ENCODE data around the gene PLA2G15. TPM values are rescaled to one million over a fixed set of nuclear protein-coding genes. Genes with fewer than 3 reads are reported as not detected.

Gene PLA2G15
- total and polyA plus RNA-seq, 2 experiments from 2014 or later, result 3.1 to 14.8 TPM

- no peak for ATAC-seq
- no peaks in the 10 kb centered on the region for H3K27me3 ChIP-seq (ENCODE audit: insufficient read depth)
- Mint-ChIP-seq H3K9me3 (no peaks in the 10 kb centered on the region), H3K4me1 (peaks cover 8% of the 10 kb centered on the region), H3K27me3 (ENCODE audit: insufficient read depth, low read depth, poor library complexity) (no peaks in the 10 kb centered on the region), H3K36me3 (ENCODE audit: low read depth) (peaks cover 28% of the 10 kb centered on the region), H3K27ac (no peak overlapping the region), H3K4me3 (no peak overlapping the region)
- peaks cover 14% of the 10 kb centered on the region; the same call in 1 of the 2 replicates for H4K20me1 ChIP-seq (replicated peaks; ENCODE audit: insufficient read depth)
- H3K36me3 ChIP-seq (ENCODE audit: insufficient read depth), result peaks cover 11% of the 10 kb centered on the region; the same call in 1 of the 2 replicates
- DNase-seq (ENCODE audit: low spot score), result no peak
- TF ChIP-seq REST (IDR thresholded peaks at IDR 0.05; ENCODE audit: unreplicated experiment) (no peak), NANOG (IDR thresholded peaks at IDR 0.05; ENCODE audit: borderline replicate concordance) (no peak)
- no peak overlapping the region for H3K4me3 ChIP-seq
- no peak overlapping the region for H3K4me2 ChIP-seq
- H3F3A ChIP-seq (replicated peaks; ENCODE audit: low read depth), result no peaks in the 10 kb centered on the region
- H2AFZ ChIP-seq, result no peak overlapping the region
- no peaks in the 10 kb centered on the region for H3K4me1 ChIP-seq (ENCODE audit: insufficient read depth)
- no peaks in the 10 kb centered on the region for H3K9me2 ChIP-seq (ENCODE audit: insufficient read depth)
- H3K27ac ChIP-seq (ENCODE audit: low read depth), result no peak overlapping the region
- no peaks in the 10 kb centered on the region for H3K79me2 ChIP-seq (replicated peaks; ENCODE audit: insufficient read depth)
Measured at GRCh38 chr16:68291227-68291626, 46.1 kb downstream of the PLA2G15 start.

- DNase-seq (ENCODE audit: low spot score), result no peak
- no peak overlapping the region for H2AFZ ChIP-seq
- peaks cover 10% of the 10 kb centered on the region for H3K4me1 Mint-ChIP-seq
- no peak overlapping the region for H3K4me2 ChIP-seq
- H3K79me2 ChIP-seq (replicated peaks; ENCODE audit: insufficient read depth), result no peaks in the 10 kb centered on the region
- no peaks in the 10 kb centered on the region for H3K27me3 ChIP-seq (ENCODE audit: insufficient read depth)
- ATAC-seq, result no peak
- H4K20me1 ChIP-seq (replicated peaks; ENCODE audit: insufficient read depth), result peaks cover 19% of the 10 kb centered on the region; the same call in 1 of the 2 replicates
- peaks cover 30% of the 10 kb centered on the region for H3K36me3 Mint-ChIP-seq (ENCODE audit: low read depth)
- H3K9me3 Mint-ChIP-seq, result no peaks in the 10 kb centered on the region
- no peak overlapping the region for H3K4me3 ChIP-seq
- H3K27me3 Mint-ChIP-seq (ENCODE audit: insufficient read depth, low read depth, poor library complexity), result peaks cover 2% of the 10 kb centered on the region
- no peaks in the 10 kb centered on the region for H3F3A ChIP-seq (replicated peaks; ENCODE audit: low read depth)
- no peak overlapping the region for H3K27ac Mint-ChIP-seq
- H3K4me3 Mint-ChIP-seq, result no peak overlapping the region
- TF ChIP-seq EZH2 (IDR thresholded peaks at IDR 0.05; ENCODE audit: low read depth, unreplicated experiment) (no peak), POLR2AphosphoS5 (IDR thresholded peaks at IDR 0.05; ENCODE audit: low read depth) (no peak), STAT1 (IDR thresholded peaks at IDR 0.05; ENCODE audit: unreplicated experiment) (no peak), CTCF (conservative IDR thresholded peaks at IDR 0.05; ENCODE audit: low read depth in 2 of 2) (no peak), CREB1 (CRISPR knock-in tag; IDR thresholded peaks at IDR 0.05; ENCODE audit: low read depth) (no peak), ETS1 (IDR thresholded peaks at IDR 0.05) (no peak), JUNB (IDR thresholded peaks at IDR 0.05; ENCODE audit: unreplicated experiment) (no peak), ZNF331 (CRISPR knock-in tag; IDR thresholded peaks at IDR 0.05; ENCODE audit: low read depth) (no peak), ZNF114 (CRISPR knock-in tag; IDR thresholded peaks at IDR 0.05) (no peak), REST (IDR thresholded peaks at IDR 0.05; ENCODE audit: unreplicated experiment) (no peak)
- no peaks in the 10 kb centered on the region for H3K9me2 ChIP-seq (ENCODE audit: insufficient read depth)
- no peaks in the 10 kb centered on the region for H3K4me1 ChIP-seq (ENCODE audit: insufficient read depth)
- H3K27ac ChIP-seq (ENCODE audit: low read depth), result no peak overlapping the region
- peaks cover 17% of the 10 kb centered on the region; the same call in 1 of the 2 replicates for H3K36me3 ChIP-seq (ENCODE audit: insufficient read depth)
Measured at GRCh38 chr16:68292425-68292824, 47.3 kb downstream of the PLA2G15 start.

Measured in GM23338 (cell line).